ENCODE measurements around the gene CHRNB4. TPM values are rescaled to one million over a fixed set of nuclear protein-coding genes. Genes with fewer than 3 reads are reported as not detected.

Gene CHRNB4
- total and polyA plus RNA-seq, 2 donors (not counting 1 experiment from before 2014, with no cell fraction given) = not detected

DNA sequence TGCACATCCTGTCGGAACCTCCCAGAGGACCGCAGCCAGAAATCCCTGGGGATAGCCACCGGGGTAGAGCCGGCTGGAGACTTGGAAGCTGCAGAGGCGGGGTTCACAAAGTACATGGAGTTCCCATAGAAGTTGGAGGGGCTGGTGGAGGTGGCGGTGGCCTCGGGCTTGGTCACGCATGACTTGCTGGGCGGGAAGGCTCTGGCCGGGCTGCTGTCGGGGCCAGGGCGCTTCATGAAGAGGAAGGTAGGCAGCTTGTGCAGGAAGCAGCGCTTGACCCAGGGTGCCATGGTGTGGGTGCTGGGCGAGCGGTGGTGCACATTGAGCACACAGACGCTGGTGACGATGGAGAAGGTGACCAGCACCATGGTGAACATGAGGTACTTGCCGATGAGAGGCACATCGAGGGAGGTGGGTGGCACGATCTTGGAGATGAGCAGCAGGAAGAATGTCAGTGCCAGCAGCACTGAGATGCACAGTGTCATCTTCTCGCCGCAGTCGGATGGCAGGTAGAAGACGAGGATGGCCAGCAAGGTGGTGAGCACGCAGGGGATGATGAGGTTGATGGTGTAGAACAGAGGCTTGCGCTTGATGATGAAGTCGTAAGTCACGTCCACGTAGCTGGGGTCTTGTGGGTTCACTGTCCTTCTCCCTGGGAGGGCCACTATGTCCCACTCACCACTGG, 11.8 kb downstream of the CHRNB4 start:
- Mint-ChIP-seq H3K27me3 (peaks cover 33% of the 10 kb centered on the region), H3K27ac (no peak overlapping the region), H3K4me1 (no peaks in the 10 kb centered on the region), H3K4me3 (no peak overlapping the region), H3K9me3 (ENCODE audit: insufficient read depth) (peaks cover 3% of the 10 kb centered on the region)
- H3K27ac ChIP-seq (ENCODE audit: low read length in 2 of 2) = no peak overlapping the region
- peaks cover 0 to 13% (median 6%) of the 10 kb centered on the region in 3 donors for H3K9me3 ChIP-seq (ENCODE audit: control extremely low read depth in 1 of 3, control insufficient read depth in 2 of 3, insufficient read depth in 1 of 3, low read length in 2 of 3)
- POLR2A ChIA-PET = no interaction called here
- H3K4me2 ChIP-seq (replicated peaks; ENCODE audit: low read depth, low read length, poor library complexity, severe bottlenecking) = no peak overlapping the region
- no peaks in the 10 kb centered on the region for H4K20me1 ChIP-seq (ENCODE audit: control insufficient read depth, insufficient read depth, low read length, poor library complexity, severe bottlenecking)
- no peak for TF ChIP-seq EZH2 (IDR thresholded peaks at IDR 0.05; ENCODE audit: borderline replicate concordance, insufficient read depth, low read depth, low read length, poor library complexity, severe bottlenecking)
- TF ChIP-seq, protein P1, sequence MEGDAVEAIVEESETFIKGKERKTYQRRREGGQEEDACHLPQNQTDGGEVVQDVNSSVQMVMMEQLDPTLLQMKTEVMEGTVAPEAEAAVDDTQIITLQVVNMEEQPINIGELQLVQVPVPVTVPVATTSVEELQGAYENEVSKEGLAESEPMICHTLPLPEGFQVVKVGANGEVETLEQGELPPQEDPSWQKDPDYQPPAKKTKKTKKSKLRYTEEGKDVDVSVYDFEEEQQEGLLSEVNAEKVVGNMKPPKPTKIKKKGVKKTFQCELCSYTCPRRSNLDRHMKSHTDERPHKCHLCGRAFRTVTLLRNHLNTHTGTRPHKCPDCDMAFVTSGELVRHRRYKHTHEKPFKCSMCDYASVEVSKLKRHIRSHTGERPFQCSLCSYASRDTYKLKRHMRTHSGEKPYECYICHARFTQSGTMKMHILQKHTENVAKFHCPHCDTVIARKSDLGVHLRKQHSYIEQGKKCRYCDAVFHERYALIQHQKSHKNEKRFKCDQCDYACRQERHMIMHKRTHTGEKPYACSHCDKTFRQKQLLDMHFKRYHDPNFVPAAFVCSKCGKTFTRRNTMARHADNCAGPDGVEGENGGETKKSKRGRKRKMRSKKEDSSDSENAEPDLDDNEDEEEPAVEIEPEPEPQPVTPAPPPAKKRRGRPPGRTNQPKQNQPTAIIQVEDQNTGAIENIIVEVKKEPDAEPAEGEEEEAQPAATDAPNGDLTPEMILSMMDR (IDR thresholded peaks at IDR 0.05) = no peak
- 91% methylated on average over 26 of the region's 29 CpGs for WGBS (ENCODE audit: insufficient coverage)
- H3K4me1 ChIP-seq (ENCODE audit: control insufficient read depth in 2 of 2, insufficient read depth in 2 of 2, low read length in 2 of 2) = no peaks in the 10 kb centered on the region
- DNase-seq (no peak), ATAC-seq (ENCODE audit: low read depth) (no peak)
- H3K36me3 ChIP-seq (replicated peaks in 1 of 2; ENCODE audit: control extremely low read depth in 1 of 2, control insufficient read depth in 1 of 2, extremely low read depth in 1 of 2, insufficient read depth in 2 of 2, low read length in 1 of 2) = no peaks in the 10 kb centered on the region
- H3K4me3 ChIP-seq (ENCODE audit: control extremely low read depth in 1 of 5, extremely low read depth in 1 of 5, insufficient read depth in 1 of 5, low read depth in 2 of 5, low read length in 4 of 5) = no peak overlapping the region
- no peaks in the 10 kb centered on the region for H3K79me2 ChIP-seq (ENCODE audit: control insufficient read depth, insufficient read depth, low read length)
- CTCF ChIA-PET = interaction anchor here (0.6 kb wide), 1 partner anchor 72 kb away, joined by 3 read pairs; no protein-coding TSS in a partner anchor
- H2AFZ ChIP-seq (ENCODE audit: insufficient read depth, low read depth, low read length, poor library complexity, severe bottlenecking) = no peak overlapping the region
- peaks cover 0 to 6% (median 0%) of the 10 kb centered on the region in 4 experiments for H3K27me3 ChIP-seq (replicated peaks in 1 of 4; ENCODE audit: control extremely low read depth in 1 of 4, control insufficient read depth in 3 of 4, insufficient read depth in 4 of 4, low read length in 3 of 4)
- intact Hi-C loops (cut with micrococcal nuclease) = no loop called here
- H3K9ac ChIP-seq (ENCODE audit: low read length) = no peak overlapping the region

DNA sequence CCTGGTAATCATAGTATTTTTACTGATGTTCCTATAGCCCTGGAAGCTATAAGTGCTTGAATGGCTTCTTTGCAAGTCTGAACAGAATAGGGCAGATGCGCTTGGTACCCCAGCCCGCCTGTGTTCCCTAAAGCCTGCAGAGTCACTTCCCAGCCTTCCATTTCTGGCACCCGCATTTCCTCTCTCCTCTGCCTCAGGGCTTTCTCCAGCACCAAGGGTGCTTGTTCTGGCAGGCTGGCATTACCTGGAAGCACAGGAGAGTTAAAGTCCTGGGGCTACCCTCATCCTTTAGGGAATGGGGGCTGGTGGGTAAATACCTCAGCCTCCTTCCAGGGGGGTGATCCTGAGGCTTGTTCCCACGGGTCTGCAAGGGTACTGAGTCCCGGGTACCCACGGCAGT, 12.8 kb downstream of the CHRNB4 start:
- DNase-seq (no peak), ATAC-seq (ENCODE audit: low read depth) (no peak)
- POLR2A ChIA-PET = no interaction called here
- peaks cover 0 to 3% (median 1%) of the 10 kb centered on the region in 4 experiments for H3K27me3 ChIP-seq (replicated peaks in 1 of 4; ENCODE audit: control extremely low read depth in 1 of 4, control insufficient read depth in 3 of 4, insufficient read depth in 4 of 4, low read length in 3 of 4)
- Mint-ChIP-seq H3K27me3 (peaks cover 37% of the 10 kb centered on the region), H3K4me3 (no peak overlapping the region), H3K27ac (no peak overlapping the region), H3K9me3 (ENCODE audit: insufficient read depth) (no peaks in the 10 kb centered on the region), H3K4me1 (no peaks in the 10 kb centered on the region)
- TF ChIP-seq EZH2 (IDR thresholded peaks at IDR 0.05; ENCODE audit: borderline replicate concordance, insufficient read depth, low read depth, low read length, poor library complexity, severe bottlenecking) = no peak
- TF ChIP-seq, protein P1 (IDR thresholded peaks at IDR 0.05) = no peak
- CTCF ChIA-PET = no interaction called here
- H3K36me3 ChIP-seq (replicated peaks in 1 of 2; ENCODE audit: control extremely low read depth in 1 of 2, control insufficient read depth in 1 of 2, extremely low read depth in 1 of 2, insufficient read depth in 2 of 2, low read length in 1 of 2) = no peaks in the 10 kb centered on the region
- H3K79me2 ChIP-seq (ENCODE audit: control insufficient read depth, insufficient read depth, low read length) = no peaks in the 10 kb centered on the region
- H3K4me3 ChIP-seq (ENCODE audit: control extremely low read depth in 1 of 5, extremely low read depth in 1 of 5, insufficient read depth in 1 of 5, low read depth in 2 of 5, low read length in 4 of 5) = no peak overlapping the region
- no peak overlapping the region for H2AFZ ChIP-seq (ENCODE audit: insufficient read depth, low read depth, low read length, poor library complexity, severe bottlenecking)
- WGBS (ENCODE audit: insufficient coverage) = 83% methylated on average over 4 of the region's 6 CpGs
- no peaks in the 10 kb centered on the region for H4K20me1 ChIP-seq (ENCODE audit: control insufficient read depth, insufficient read depth, low read length, poor library complexity, severe bottlenecking)
- no peak overlapping the region for H3K9ac ChIP-seq (ENCODE audit: low read length)
- no peak overlapping the region for H3K27ac ChIP-seq (ENCODE audit: low read length in 2 of 2)
- intact Hi-C loops (cut with micrococcal nuclease) = no loop called here
- no peaks in the 10 kb centered on the region for H3K4me1 ChIP-seq (ENCODE audit: control insufficient read depth in 2 of 2, insufficient read depth in 2 of 2, low read length in 2 of 2)
- no peak overlapping the region for H3K4me2 ChIP-seq (replicated peaks; ENCODE audit: low read depth, low read length, poor library complexity, severe bottlenecking)
- H3K9me3 ChIP-seq (ENCODE audit: control extremely low read depth in 1 of 3, control insufficient read depth in 2 of 3, insufficient read depth in 1 of 3, low read length in 2 of 3) = peaks cover 0 to 4% (median 2%) of the 10 kb centered on the region in 3 donors
